Measurements from ENCODE around the gene CNPY3.

GRCh38 chr6:42978487-42978838 lies 49.2 kb downstream of the CNPY3 start:
- TF ChIP-seq POLR2A (IDR thresholded peaks at IDR 0.05): no peak
- TF ChIP-seq CTCF (IDR thresholded peaks at IDR 0.05): no peak

All from body of pancreas (tissue), 4 donors.